Dedifferentiated amniotic fluid mesenchymal stem cell (primary cell): ENCODE data around the gene KCTD16.

ENCODE experiments used
- DNase-seq: peaks from one replicate; pipeline ENCODE4 v3.0.0-alpha.2; 2016; ENCODE audit errors: extremely low spot score

Gene KCTD16

DNA sequence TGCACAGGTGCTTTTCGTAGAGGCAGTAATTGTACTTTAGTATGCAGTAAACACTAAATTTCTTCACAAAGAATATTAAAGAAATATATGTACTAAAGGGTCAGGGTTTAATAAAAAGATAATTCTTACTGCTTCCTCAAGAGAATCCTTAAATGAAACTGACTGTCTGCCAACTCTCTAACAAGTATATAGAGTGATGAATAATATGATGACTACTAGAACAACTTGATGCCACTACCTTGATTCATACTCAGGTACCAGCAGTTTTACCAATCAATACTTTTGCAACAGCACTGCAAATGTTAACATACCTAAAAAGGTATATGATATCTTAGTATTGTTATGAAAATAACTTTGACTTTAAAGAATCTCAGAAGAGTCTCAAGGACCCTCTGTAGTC is 4.0 kb upstream of the KCTD16 start:
- no peak for DNase-seq

- DNase-seq = no peak
These were observed 2.7 kb upstream of the KCTD16 start for GRCh38 chr5:144167998-144168397.

GRCh38 chr5:144169904-144170275 is 783 bp upstream of the KCTD16 start:
- DNase-seq = no peak

- no peak for DNase-seq
These were observed 3.1 kb downstream of the KCTD16 start for GRCh38 chr5:144173766-144174165.

GRCh38 chr5:144177548-144177947 is 6.9 kb downstream of the KCTD16 start:
- no peak for DNase-seq

GRCh38 chr5:144179226-144179625 is 8.6 kb downstream of the KCTD16 start:
- DNase-seq = no peak

DNA sequence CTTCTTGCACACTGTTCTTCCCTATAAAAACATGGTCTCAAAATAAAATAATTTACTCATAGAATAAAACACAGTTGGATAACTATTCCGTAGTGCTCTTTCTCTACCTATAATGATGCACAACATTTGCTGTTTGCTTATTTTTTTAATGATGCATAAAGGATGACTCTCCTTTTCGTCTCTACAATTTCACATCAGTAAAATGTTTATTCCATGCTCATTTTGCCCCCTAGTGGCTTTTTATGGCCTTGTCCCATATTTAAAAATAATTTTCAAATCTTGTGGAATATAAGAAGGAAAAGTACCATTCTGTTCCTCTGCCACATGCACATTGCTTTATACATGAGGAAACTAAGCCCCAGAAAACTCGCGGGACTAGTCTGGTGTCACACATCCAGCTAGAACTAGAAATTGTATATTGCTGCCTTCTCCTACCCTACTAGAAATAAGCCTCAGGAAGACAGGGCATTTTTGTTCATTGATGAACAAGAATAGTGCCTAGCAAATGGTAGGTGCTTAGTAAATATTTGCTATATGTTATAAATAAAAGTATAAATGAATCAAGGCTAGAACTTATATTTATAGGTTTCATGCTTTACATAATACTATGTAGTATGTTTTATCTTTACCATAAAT is 12.7 kb downstream of the KCTD16 start:
- peak; percentile 75 for DNase-seq

DNA sequence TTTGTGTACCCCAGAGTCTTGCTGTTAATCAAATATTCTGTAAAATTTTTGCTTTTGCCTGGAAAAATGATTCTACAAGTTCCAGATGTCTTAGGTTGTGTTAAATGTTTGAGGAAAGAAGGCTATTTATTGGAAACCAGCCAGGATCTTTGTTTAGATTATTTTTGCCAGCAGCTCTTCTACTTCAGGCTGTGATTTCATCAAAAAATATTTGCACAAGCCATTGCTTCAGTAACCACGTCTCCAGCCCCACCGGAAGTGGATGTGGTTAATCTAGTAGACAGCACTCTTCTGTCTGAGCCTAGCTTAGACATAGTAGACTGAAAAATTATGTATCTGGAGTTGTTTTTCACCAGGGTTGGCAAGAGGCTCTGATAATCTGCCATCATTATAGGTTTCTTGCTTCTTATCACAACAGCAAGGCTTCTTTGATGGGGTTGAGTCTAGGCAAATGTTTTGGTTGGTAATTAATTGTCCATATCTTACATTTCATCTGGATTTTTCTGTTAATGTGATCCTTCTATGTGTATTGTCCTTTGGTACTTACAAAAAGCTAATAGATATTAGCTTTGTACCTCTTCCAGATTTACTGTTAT is 17.1 kb downstream of the KCTD16 start:
- DNase-seq = peak; percentile 92

DNA sequence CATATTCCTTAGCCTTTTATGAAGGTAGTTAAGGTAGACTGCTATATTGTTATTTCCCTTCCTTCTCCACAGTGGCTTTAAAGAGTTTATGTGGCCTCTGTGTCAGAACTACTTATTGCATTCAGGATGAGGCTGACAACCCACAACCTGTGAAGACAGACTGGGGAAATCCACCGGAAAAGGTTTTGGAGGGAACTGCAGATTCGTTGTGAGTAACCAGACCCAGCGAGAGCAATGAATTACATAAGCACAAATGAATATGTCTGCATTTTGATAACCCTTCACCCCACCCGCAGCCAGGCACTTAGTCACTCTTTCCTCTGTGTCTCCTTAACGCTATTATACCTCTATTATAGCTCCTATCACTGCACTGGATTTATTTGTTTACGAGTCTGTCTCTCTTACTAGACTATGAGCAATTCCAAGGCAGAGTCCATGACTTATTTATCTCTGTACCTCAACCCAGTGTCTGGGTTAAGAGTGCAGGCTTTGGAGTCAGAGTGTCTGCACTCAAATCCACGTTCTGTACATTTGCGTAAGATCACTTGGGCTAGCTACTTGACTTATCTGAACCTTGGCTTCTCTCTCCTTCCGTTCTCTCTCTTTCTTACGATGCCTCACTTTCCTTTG is 19.2 kb downstream of the KCTD16 start:
- DNase-seq = no peak

GRCh38 chr5:144191531-144191930 is 20.9 kb downstream of the KCTD16 start:
- no peak for DNase-seq

DNA sequence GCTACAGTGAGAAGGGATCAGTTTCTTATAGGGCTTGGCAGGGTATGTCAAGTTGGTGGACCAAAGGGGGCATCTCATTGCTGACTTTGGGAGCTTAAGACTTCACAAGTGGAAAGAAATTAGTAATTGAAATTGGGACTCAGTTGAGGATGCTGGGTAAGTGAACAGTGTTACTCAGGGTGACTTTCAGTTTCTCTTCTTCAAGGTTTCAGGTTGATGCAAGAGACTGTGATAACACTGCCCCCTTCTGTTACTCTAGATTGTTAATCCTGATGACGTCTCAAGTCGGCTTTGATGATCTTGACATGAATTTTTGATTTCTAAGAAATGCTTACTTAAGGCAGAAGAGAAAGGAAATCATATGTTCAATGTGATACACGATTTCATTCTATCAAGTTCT is 21.3 kb downstream of the KCTD16 start:
- DNase-seq = peak; percentile 84

DNA sequence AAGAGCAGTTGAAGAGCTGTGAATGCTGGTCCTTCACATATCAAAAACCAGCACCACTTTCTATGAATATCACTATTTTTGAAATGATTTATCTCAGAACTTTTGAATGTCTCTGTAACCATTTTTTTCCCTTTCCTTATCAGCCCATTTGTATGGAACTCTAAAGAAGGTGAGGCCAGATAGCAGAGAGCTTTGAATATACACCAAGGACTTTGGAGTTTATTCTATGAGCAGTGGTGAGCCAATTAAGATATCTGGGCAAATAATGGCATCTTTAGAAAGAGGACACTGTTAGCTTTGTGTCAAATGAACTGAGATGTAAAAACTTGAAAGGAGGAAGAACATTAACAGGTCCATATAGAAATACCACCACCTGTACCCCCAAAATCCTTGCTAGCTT is 22.0 kb downstream of the KCTD16 start:
- DNase-seq = no peak

DNA sequence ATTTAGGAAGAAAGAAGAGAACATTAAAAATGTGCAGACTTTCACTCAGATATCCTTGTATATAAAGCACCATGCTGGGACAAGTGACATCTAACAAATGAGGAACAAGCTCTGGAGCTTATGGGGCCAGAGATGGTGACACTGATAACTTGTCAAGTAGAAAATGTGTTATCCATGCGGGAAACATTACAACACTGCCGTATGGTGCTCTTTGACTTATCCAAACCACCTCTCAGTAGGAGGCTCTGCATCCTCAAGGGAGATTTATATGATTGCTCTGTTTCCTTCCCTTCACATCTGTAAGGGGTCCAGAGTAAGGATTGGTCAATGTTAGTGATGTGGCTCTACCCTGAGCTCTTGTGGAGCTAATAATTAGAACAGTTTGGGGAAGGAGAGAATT is 23.5 kb downstream of the KCTD16 start:
- DNase-seq = no peak

- no peak for DNase-seq
These were observed 24.8 kb downstream of the KCTD16 start for GRCh38 chr5:144195448-144195847.

- no peak for DNase-seq
These were observed 25.9 kb downstream of the KCTD16 start for GRCh38 chr5:144196612-144197011.

DNA sequence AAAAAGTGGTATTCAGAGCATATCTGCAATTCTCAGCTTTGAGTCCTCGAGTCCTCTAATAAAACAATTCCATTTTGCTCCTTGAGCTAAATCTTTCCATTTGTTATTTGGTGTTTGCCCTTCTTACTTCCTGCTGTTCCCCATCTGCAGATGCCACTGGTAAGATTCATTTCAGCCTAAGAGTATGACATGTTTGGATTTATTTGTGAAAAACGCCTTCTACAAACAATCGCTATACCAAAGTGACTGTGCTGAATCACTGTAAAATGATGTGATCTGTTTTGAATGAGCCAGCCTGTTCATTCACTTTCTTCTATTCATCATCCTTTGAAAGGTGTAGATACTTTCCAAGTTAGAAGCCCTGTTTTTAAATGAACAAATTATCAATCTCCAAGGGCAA is 27.7 kb downstream of the KCTD16 start:
- DNase-seq = peak; percentile 55

- DNase-seq = no peak
These were observed 30.9 kb downstream of the KCTD16 start for GRCh38 chr5:144201588-144201987.

DNA sequence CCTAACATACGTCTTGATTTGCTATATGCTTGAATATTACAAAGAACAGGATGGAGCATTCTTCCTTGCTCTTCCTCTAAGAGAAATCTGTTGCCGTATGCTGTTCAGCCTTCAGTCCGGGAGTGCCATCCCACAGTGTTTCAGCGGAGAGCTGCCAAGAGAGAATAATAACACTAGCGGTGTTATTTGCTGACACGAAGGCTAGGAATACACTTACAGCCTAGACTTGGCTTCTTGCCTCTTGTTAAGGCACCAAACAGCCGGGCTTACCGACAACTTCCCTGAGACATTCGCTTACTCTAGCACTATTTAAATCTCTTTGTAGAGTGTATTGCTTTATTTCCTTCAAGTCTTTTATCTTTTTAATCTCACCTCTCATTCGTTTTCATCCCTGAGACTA is 31.4 kb downstream of the KCTD16 start:
- DNase-seq = no peak

GRCh38 chr5:144202726-144203125 is 32.1 kb downstream of the KCTD16 start:
- DNase-seq = no peak

GRCh38 chr5:144203750-144204596 is 33.3 kb downstream of the KCTD16 start:
- peak; percentile 83 for DNase-seq

DNA sequence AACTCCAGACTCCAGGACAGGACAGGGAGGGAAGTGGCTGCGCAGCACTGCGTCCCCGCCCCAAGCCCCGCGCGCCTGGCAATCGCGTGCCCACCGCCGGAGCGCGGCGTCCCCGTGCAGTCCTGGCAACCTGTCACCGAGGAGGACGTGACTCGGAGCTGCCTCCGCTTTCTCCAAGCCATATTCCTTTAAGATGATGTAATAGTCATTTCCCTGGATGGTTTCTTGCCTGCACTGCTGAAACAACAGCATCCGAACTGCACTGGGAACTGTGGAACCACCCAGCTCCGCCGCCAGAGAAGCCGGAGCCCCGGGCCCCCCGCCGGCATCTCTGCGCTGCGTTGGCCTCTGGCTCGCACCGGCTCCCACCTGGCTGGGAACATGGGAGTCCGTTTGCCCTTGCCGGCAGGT is 34.5 kb downstream of the KCTD16 start:
- peak; percentile 80 for DNase-seq

DNA sequence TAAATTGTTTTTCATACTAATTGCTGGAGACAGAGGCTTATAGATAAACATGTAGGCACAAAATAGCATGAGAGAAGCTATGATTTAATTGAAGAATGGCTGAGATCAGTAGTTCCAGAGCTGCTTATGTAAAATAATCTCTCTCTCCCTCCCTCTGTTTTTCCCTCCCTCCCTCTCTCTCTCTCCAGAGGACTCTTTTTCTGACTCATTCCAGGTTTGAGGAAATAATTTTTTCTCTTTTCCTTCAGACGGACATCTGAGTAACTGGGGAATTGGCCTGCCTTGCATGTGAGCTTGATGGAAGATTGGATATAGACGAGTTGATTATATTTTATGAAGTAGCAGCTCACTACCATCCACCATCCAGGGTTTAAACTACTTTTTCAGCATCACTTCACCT is 35.5 kb downstream of the KCTD16 start:
- DNase-seq = peak; percentile 69
